NOMO-1 treated with DMSO at 0.1 percent for 48 hours (cell line): ENCODE data around the gene STXBP2.

Experiments used
- DNase-seq: peaks from one replicate; lab custom pipeline; 2025; ENCODE audit not compliant: unreplicated experiment; lab: John Stamatoyannopoulos, UW

STXBP2 gene

GRCh38 chr19:7648265-7649014 lies 11.5 kb downstream of the STXBP2 start:
- no peak for DNase-seq

- DNase-seq = no peak
Measured at GRCh38 chr19:7650148-7650547, 13.2 kb downstream of the STXBP2 start.

GRCh38 chr19:7652061-7652641 lies 15.2 kb downstream of the STXBP2 start:
- DNase-seq = peak; percentile 100

GRCh38 chr19:7654401-7654800 lies 17.5 kb downstream of the STXBP2 start:
- DNase-seq = no peak

GRCh38 chr19:7655581-7655980 lies 18.7 kb downstream of the STXBP2 start:
- DNase-seq = peak; percentile 89

- DNase-seq = peak; percentile 92
Measured at GRCh38 chr19:7657131-7657751, 20.3 kb downstream of the STXBP2 start.

- DNase-seq = peak; percentile 45
Measured at GRCh38 chr19:7658219-7658686, 21.3 kb downstream of the STXBP2 start.

- no peak for DNase-seq
Measured at GRCh38 chr19:7661744-7662538, 25.0 kb downstream of the STXBP2 start.

- DNase-seq = no peak
Measured at GRCh38 chr19:7662657-7663056, 25.7 kb downstream of the STXBP2 start.

GRCh38 chr19:7663706-7664105 lies 26.8 kb downstream of the STXBP2 start:
- no peak for DNase-seq

GRCh38 chr19:7665076-7665475 lies 28.2 kb downstream of the STXBP2 start:
- DNase-seq = no peak

- no peak for DNase-seq
Measured at GRCh38 chr19:7668842-7669241, 31.9 kb downstream of the STXBP2 start, which contains the start of gene RETN. Gene RETN (plus strand): TSS chr19:7669049. CDS start chr19:7669327, 278 bp downstream.

- DNase-seq = no peak
Measured at GRCh38 chr19:7669641-7670040, 32.7 kb downstream of the STXBP2 start.

- peak; percentile 17 for DNase-seq
Measured at GRCh38 chr19:7670150-7670783, 33.4 kb downstream of the STXBP2 start.

- no peak for DNase-seq
Measured at GRCh38 chr19:7670790-7671189, 33.9 kb downstream of the STXBP2 start.

GRCh38 chr19:7672522-7672921 lies 35.6 kb downstream of the STXBP2 start:
- no peak for DNase-seq

GRCh38 chr19:7674010-7675005 lies 37.4 kb downstream of the STXBP2 start:
- DNase-seq = peak; percentile 93

GRCh38 chr19:7676376-7676775 lies 39.5 kb downstream of the STXBP2 start:
- DNase-seq = peak; percentile 42

- DNase-seq = peak; percentile 28
Measured at GRCh38 chr19:7676854-7677253, 39.9 kb downstream of the STXBP2 start, which contains the start of gene MCEMP1. Gene MCEMP1 (plus strand): TSS chr19:7677090. CDS start chr19:7677121, 31 bp downstream.
